Liver (tissue), 2 donors: ENCODE measurements around the gene ZNF700.

Experiments used
- CTCF ChIP-seq: fragments of 150-350 bp; IDR thresholded peaks from 2 replicates; pipeline ENCODE4 v1.5.1; 2017; ENCODE audit warnings: improper control_type of control experiment, low read depth, low read length; ENCODE audit not compliant: missing input control
- FOXA1 ChIP-seq: IDR thresholded peaks from 2 replicates; pipeline ENCODE4 v1.6.1; 2016; ENCODE audit warnings: antibody characterized with exemption
- REST ChIP-seq: IDR thresholded peaks from 2 replicates; pipeline ENCODE4 v1.6.1; 2016; ENCODE audit warnings: antibody characterized with exemption, mild to moderate bottlenecking
- YY1 ChIP-seq: IDR thresholded peaks from 2 replicates; pipeline ENCODE4 v1.6.1; 2016; ENCODE audit warnings: antibody characterized with exemption, mild to moderate bottlenecking
- donor health status: healthy.

- TF ChIP-seq REST (no peak), CTCF (no peak), YY1 (no peak), FOXA1 (no peak)
These were observed 25.4 kb downstream of the ZNF700 start for GRCh38 chr19:11950312-11950711.
